Activated naive CD4-positive, alpha-beta T cell treated with Interleukin-2 at 50 U/mL for 16 hours (primary cell): ENCODE data around the gene SLC12A8.

ENCODE experiments used
- DNase-seq: peaks from one replicate; pipeline ENCODE4 v3.0.0-alpha.2; 2020

Gene SLC12A8

DNA sequence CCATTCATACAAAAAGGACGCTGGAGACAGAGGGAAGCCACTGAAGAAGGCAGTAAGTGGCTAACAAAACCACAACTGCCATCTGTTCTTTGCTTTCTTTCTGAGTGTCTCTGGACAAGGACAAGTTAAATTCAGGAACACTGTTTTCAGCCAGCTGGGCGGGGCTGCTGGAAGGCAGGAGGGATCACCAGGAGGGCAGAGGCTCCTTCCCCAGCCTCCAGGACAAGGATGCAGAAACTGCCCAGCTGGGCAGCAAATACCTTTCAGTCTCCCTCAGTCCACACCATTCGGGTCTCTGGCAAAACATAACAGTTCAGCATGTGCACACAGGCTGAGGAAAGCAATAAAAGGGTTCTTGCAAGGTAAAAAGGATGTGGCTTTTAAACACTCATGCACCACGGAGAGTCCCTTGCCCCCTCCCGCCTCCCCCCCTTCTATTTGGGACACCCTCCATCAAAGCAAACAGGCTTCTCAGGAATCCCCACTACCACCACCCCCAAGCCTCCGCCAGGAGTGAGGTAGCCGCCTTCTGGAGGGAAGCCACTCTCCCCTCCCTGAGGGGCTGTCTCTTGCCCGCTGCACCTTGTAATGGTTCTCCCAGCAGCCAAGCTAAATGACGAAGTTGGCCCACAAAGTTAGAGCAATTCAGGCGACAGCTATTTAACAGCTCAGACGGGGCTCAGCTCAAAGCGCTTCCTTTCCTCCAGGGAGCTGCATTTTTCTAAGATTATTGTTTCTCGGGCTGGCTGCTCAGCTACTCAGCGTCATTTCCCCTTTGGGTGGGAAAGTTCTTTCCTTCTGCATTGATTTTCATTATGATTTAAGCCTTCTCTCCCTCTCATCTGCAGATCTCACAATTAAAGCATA is 160.6 kb downstream of the SLC12A8 start:
- DNase-seq, result peak; percentile 60

DNA sequence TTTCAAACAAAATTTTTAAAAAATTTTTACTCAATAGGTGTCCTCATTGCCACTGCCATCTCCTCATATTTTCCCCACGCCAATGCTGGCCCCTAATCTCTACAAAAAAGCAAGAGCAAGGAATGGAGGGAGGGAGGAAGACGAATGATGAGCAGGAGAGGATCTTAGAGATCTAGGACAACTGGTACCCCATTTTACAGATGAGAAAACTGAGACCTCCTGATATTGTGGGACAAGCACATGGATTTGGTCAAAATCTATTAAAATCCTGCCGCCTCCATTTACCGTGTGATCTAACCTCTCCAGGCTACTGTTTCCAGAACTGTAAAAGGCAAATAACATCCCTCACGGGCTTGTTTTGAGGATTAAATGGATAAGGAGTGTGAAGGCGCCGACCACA is 161.3 kb downstream of the SLC12A8 start:
- no peak for DNase-seq

DNA sequence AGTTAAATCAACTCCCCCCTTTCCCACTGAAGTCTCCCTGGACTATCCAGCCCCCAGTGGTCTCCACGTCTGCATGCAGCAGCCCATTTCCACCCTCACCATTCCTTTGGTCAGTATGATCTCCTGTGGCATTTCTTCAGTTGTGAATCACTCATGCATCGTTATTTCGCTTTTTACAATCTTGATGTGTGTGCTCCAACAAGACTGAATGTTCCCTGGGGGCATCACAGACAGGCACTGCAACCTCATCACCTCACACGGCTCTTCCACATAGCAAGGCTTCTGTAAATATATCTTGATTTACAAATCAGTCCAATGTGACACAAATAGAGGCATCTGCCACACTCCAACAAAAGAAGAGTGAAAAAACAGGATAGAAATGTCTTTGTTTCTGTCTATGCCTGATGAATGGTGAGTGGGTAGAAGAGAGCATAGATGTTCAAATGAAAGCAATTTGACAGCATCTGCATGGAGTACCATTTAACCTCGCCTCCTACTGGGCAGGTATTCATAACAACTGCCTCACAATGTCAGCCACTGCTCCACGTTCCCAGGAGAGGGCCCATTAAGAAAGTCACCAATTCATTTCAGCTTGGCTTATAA is 162.0 kb downstream of the SLC12A8 start:
- DNase-seq, result no peak

- no peak for DNase-seq
Observed at GRCh38 chr3:125048282-125048681, 164.3 kb downstream of the SLC12A8 start.

DNA sequence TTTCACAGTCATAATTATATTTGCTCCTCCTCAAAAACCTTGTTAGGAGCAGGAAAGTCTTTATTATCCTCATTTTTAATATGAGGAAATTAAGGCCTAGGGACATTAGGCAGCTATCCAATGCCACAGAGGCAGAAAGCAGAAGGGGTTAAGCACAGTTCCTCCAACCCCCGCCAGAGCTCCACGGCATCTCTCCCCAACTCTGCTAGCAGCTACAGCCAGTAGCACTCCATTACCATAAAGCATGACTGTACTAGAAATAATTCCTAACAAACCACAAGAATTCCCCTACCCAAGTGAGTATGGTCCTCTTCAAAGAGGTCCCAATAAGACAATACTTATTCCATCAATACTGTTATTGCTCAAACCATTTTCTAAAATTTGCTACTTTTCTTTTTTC is 166.6 kb downstream of the SLC12A8 start:
- no peak for DNase-seq

- DNase-seq, result no peak
Observed at GRCh38 chr3:125045194-125045593, 167.4 kb downstream of the SLC12A8 start.

GRCh38 chr3:125043599-125044151 is 168.9 kb downstream of the SLC12A8 start:
- DNase-seq, result no peak

GRCh38 chr3:125042725-125043406 is 169.7 kb downstream of the SLC12A8 start:
- no peak for DNase-seq

DNA sequence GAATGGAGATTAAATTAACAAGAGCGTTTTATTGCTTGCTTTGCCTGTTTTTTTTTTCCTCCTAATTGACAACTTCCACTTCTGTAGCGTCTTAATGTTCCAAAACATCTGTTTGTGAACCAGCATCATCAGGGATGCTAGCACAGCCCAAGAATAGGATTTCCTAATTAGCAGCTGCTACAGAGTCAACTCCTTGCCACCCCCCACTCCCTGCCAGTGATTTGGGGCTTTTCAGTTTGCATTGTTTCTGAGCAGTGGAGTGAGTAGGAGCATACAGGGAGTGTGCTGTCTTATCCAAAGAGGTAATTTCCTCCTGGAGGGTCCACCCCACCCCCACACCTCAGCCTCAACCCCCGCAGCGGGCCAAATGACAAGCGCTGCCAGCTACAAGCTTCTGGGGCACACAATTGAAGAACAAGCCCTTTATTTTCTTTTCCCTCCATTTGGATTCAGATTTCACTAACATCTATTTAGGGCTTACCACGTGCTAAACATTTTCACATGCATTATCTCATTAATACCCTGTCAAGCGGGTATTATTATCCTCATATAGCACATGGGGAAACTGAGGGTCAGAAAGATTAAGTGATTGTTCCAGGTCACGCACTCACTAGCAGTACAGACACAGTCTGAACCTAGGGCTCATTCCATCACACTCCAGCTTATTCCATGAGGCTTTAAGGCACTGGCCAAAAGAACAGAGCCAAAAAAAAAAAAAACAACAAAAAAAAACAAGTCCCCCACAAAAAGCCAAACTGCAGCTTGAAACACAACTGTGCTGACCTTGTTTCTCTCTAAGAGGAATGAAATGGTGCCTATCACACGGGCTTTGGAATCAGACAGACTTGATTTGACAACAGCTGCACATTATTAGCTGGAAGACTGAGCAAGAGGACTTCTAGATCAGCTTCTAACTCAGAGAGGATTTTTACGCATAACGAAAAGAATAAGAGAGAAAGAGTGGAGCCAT is 173.1 kb downstream of the SLC12A8 start:
- DNase-seq, result no peak

- DNase-seq, result no peak
Observed at GRCh38 chr3:125037498-125038150, 174.9 kb downstream of the SLC12A8 start.

GRCh38 chr3:125035217-125035616 is 177.3 kb downstream of the SLC12A8 start:
- DNase-seq, result no peak

DNA sequence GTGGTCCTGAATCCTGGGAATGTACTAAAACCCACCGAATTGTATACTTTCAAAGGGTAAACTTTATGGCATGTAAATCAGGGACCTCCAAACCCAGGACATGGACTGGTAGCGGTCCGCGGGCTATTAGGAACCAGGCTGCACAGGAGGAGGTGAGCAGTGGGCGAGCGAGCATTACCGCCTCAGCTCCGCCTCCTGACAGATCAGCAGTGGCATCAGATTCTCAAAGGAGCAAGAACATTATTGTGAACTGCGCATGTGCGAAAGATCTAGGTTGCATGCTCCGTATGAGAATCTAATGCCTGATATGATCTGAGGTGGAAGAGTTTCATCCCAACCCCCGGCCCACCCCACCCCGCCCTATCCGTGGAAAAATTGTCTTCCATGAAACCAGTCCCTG is 178.9 kb downstream of the SLC12A8 start:
- DNase-seq, result no peak

GRCh38 chr3:125033135-125033534 is 179.4 kb downstream of the SLC12A8 start:
- DNase-seq, result no peak

- no peak for DNase-seq
Observed at GRCh38 chr3:125032683-125033082, 179.9 kb downstream of the SLC12A8 start.
